Activated CD8-positive, alpha-beta memory T cell treated with anti-CD3 and anti-CD28 coated beads for 4 hours (primary cell): ENCODE data around the gene RTKN2.
A peak's percentile ranks its signal among the peaks of the same experiment; 100 is the strongest.

Source experiments
- DNase-seq, 2 donors: peaks; one replicate each; pipeline ENCODE4 v3.0.0-alpha.2; 2020; ENCODE audit warnings: low read depth in 2 of 2

RTKN2 gene

GRCh38 chr10:62225362-62225761 lies 43.3 kb downstream of the RTKN2 start:
- DNase-seq = no peak

GRCh38 chr10:62224606-62225005 lies 44.0 kb downstream of the RTKN2 start:
- DNase-seq = no peak

- no peak for DNase-seq
These were observed 51.0 kb downstream of the RTKN2 start for GRCh38 chr10:62217683-62218082.

- no peak for DNase-seq
These were observed 54.2 kb downstream of the RTKN2 start for GRCh38 chr10:62214364-62214874.

GRCh38 chr10:62205750-62206399 lies 62.8 kb downstream of the RTKN2 start:
- no peak for DNase-seq

GRCh38 chr10:62199584-62199983 lies 69.1 kb downstream of the RTKN2 start:
- no peak for DNase-seq

- no peak for DNase-seq
These were observed 72.1 kb downstream of the RTKN2 start for GRCh38 chr10:62196528-62196927.

GRCh38 chr10:62195675-62195926 lies 73.0 kb downstream of the RTKN2 start:
- DNase-seq = no peak

GRCh38 chr10:62194924-62195674 lies 73.5 kb downstream of the RTKN2 start:
- DNase-seq = no peak

- DNase-seq = no peak
These were observed 75.2 kb downstream of the RTKN2 start for GRCh38 chr10:62193479-62193878.

- no peak for DNase-seq
These were observed 79.5 kb downstream of the RTKN2 start for GRCh38 chr10:62189131-62189530.

- DNase-seq = no peak
These were observed 80.5 kb downstream of the RTKN2 start for GRCh38 chr10:62188021-62188616.

- no peak for DNase-seq
These were observed 81.5 kb downstream of the RTKN2 start for GRCh38 chr10:62186999-62187675.

- no peak for DNase-seq
These were observed 82.5 kb downstream of the RTKN2 start for GRCh38 chr10:62185919-62186692.

GRCh38 chr10:62183857-62184795 lies 84.5 kb downstream of the RTKN2 start:
- no peak for DNase-seq

GRCh38 chr10:62183442-62183841 lies 85.2 kb downstream of the RTKN2 start:
- DNase-seq = peak; percentile 9 to 10

- DNase-seq = no peak
These were observed 86.0 kb downstream of the RTKN2 start for GRCh38 chr10:62182595-62182994.

- no peak for DNase-seq
These were observed 86.5 kb downstream of the RTKN2 start for GRCh38 chr10:62182171-62182570.

- no peak for DNase-seq
These were observed 88.0 kb downstream of the RTKN2 start for GRCh38 chr10:62180677-62181076.

GRCh38 chr10:62178568-62178967 lies 90.1 kb downstream of the RTKN2 start:
- no peak for DNase-seq

- DNase-seq = no peak
These were observed 91.5 kb downstream of the RTKN2 start for GRCh38 chr10:62177111-62177510.
